Left forelimb (tissue), 1 donor: Measurements from ENCODE around the gene DNAJB7.
"Not testable (repeated sequence)": the region's sequence is repeated elsewhere in the genome, so short reads cannot be mapped to it uniquely, and the experiment has no call there.

Experiments used
- DNase-seq: peaks from one replicate; pipeline ENCODE4 v3.0.0-alpha.2; 2018; ENCODE audit warnings: low spot score

The DNAJB7 gene

DNA sequence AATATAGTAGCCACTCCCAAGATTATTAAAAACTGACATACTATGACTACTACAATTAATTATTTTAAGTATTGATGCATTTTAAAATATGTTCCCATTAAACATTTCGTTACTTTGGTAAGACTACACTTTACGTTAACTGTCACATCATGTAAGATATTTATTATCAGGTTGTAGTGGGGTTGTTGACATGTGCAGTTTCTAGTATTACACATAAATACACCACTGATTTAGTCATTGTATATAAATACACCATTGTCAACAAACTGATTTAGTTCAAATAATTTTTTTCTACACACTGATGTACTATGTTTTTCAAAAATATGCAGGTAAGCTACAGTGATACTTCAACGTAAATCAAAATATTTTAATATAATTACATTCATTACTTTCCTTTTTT, 17.0 kb downstream of the DNAJB7 start:
- no peak for DNase-seq

- no peak for DNase-seq
Measured at GRCh38 chr22:40838486-40838885, 23.4 kb downstream of the DNAJB7 start.

DNA sequence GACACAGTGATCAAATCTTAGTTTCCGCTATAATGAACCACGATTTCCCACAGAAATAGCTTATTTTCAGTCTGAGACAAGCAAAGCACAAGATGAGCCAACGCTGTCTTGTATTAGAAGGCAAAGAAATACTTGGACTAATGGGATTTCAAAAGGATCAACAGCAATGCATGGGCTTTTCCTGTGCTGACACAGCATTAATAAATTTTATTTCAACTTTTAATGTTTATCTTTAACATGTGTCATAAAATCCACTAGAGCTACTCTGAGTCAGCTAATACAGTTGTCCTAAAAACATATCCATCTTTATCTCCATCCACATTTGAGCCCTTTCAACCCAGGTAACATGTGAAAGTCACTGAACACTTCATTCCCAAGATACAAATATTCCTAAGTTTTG, 27.3 kb downstream of the DNAJB7 start:
- no peak for DNase-seq

GRCh38 chr22:40829131-40829530, 32.8 kb downstream of the DNAJB7 start:
- DNase-seq, result no peak

DNA sequence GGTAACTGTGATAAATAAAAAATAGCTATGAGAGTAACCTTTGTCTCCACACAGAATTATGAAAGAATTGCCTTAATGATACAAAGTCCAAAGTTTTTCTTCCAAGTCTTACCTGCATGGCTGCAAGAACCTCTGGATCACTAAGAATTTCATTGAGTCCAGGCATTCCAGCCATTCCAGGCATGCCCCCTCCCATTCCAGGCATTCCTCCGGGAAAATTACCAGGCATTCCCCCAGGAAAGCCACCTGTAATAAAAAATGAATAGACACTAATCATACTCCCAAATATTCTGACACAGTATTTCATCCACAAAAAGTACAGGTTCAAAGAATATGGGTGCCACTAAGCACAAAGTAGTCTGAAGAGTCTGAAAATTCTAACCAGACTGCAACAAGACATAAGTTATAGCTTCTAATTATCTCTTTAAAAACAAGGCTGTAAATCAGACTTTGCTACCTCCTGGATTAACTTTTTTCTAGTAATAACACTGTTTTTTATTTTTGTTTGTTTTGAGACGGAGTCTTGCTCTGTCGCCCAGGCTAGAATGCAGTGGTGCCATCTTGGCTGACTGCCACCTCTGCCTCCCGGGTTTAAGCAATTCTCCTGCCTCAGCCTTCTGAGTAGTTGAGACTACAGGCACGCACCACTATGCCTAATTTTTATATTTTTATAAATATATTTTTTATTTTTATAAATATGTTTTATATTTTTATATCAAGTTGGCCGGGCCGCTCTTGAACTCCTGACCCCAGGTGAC, 34.8 kb downstream of the DNAJB7 start:
- DNase-seq, result no peak

DNA sequence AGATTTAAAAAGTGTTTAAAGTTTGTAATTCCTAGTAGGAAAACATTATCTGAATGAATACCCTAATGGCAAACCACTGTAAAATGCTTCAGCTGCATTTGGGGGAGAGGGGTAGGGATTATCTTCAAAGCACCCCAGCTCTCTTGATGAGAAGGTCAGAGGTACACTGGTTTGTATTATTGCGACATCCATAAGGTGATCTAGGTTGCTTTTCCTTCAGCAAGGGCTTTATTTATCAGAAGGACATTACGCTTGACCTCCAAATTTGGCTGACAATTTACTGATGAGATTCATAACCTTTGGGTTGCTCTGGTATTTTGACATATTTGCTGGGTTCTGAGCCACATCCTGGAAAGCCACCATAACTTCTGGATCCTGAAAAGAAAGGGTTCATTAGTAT, 35.6 kb downstream of the DNAJB7 start:
- DNase-seq, result not testable (repeated sequence)

- DNase-seq, result no peak
Measured at GRCh38 chr22:40823426-40823825, 38.5 kb downstream of the DNAJB7 start.

- DNase-seq, result no peak
Measured at GRCh38 chr22:40819599-40820140, 42.2 kb downstream of the DNAJB7 start.

DNA sequence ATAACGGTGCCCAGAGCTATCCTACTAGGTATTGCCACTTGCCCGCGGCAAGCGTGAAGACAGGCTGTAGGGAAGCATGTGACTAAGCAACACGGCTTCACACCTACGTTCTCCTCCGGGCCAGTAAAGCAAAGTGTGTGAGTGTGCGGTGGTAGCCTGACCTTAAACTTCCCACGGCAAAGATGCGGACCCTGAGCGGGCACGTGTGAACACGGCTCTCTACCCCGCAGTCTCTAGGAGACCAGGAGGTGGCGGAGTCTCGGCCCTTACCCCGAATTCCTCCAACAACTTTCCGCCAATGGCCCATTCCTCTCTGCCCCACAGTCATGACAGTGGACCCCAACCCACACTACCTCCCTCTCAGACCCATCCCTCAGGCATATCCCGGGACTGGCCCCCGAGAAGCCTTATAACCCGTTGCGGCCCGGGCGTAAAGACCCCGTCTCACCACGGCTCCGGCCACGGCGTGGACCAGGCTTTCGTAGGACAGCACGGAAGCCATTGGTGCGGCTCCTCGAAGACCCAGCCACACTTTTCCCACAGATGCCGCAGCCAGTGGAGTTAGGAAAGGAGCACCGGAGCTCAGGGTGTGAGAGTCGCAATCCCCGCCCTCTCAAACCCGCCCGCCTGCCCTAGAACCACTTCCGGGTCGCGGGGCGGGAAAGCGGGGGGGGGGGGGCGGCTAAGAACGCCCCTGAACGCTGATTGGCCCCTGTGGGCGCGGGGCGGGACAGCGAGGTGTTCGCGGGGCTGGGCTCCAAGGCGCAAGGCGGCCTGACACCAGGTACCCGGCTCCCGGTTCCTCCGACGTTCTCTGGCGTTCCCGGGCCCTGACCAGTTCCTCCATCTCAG, 42.9 kb downstream of the DNAJB7 start, which contains the start of gene SLC25A17:
SLC25A17 (minus strand) TSS at position 600 of the 852 bp plus-strand sequence; CDS start at position 502, 98 bp downstream.
- DNase-seq, result peak; percentile 96

- DNase-seq, result no peak
Measured at GRCh38 chr22:40818192-40818746, 43.6 kb downstream of the DNAJB7 start.

DNA sequence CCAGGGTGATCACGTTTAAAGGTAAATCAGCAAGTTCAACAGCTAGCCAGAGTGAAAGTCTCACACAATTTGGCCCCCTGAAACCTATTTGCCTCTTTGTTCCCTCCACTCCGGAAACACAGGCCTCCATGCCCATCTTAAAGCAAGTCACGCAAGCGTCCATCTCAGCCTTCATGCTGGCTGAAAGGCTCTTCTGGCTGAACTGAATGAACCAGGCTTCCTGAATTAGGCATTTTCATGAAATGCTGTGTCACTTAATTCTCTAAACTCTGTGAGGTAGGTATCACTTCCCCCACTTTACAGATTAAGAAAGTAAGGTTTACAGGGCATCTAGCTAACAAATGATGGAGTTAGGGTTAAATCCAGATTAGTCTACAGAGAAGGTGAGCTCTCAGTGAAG, 44.2 kb downstream of the DNAJB7 start:
- no peak for DNase-seq

- DNase-seq, result no peak
Measured at GRCh38 chr22:40813912-40814315, 48.0 kb downstream of the DNAJB7 start.
